Transverse colon (tissue), 4 donors: ENCODE data around the gene PDE4B.

ENCODE experiments used
- EP300 ChIP-seq: sonication (generic); formaldehyde crosslinking; IDR thresholded peaks from one replicate; pipeline ENCODE4 v1.6.1; 2017; ENCODE audit warnings: antibody characterized with exemption, low read depth
- POLR2AphosphoS5 ChIP-seq, 3 donors: sonication (generic); formaldehyde crosslinking; IDR thresholded peaks; one replicate each; pipeline ENCODE4 v1.6.1; 2016; ENCODE audit warnings: antibody characterized with exemption in 3 of 3
- TF ChIP-seq, protein P1 (sequence below), 5 experiments: fragments of 200-600 bp in 3 of 5; fragments of 450-650 bp in 2 of 5; sonication (generic) in 3 of 5; IDR thresholded peaks; 1 replicate in 2 of 5; 2 replicates in 3 of 5; pipeline ENCODE4 v1.5.1; 2016 to 2017; ENCODE audit warnings: antibody characterized with exemption in 5 of 5, inconsistent platforms in 3 of 5, mild to moderate bottlenecking in 2 of 5, moderate library complexity in 1 of 5

DNA sequence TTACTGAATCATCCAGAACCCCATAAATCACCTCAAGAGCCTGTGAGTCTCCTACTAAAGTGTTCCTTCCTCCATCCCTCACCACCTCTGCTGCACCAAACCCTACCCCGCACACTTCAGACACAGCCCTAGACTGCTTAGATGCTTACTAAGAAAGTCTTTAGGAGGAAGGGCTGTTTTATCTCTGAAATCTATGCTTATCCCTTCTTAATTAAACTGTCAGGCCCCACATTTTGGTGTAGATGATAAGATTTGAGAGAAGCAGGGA lies 524.5 kb downstream of the PDE4B start:
- no peak for TF ChIP-seq POLR2AphosphoS5 (IDR thresholded peaks at IDR 0.05)
- TF ChIP-seq EP300, result no peak
- TF ChIP-seq, protein P1, sequence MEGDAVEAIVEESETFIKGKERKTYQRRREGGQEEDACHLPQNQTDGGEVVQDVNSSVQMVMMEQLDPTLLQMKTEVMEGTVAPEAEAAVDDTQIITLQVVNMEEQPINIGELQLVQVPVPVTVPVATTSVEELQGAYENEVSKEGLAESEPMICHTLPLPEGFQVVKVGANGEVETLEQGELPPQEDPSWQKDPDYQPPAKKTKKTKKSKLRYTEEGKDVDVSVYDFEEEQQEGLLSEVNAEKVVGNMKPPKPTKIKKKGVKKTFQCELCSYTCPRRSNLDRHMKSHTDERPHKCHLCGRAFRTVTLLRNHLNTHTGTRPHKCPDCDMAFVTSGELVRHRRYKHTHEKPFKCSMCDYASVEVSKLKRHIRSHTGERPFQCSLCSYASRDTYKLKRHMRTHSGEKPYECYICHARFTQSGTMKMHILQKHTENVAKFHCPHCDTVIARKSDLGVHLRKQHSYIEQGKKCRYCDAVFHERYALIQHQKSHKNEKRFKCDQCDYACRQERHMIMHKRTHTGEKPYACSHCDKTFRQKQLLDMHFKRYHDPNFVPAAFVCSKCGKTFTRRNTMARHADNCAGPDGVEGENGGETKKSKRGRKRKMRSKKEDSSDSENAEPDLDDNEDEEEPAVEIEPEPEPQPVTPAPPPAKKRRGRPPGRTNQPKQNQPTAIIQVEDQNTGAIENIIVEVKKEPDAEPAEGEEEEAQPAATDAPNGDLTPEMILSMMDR (IDR thresholded peaks at IDR 0.05), result no peak
